GM18519 (cell line): ENCODE measurements around the gene MGAT5B.
"Not testable (repeated sequence)": the region's sequence is repeated elsewhere in the genome, so short reads cannot be mapped to it uniquely, and the experiment has no call there.

Experiments
- ATAC-seq: cut with Tn5 transposase; IDR thresholded peaks from one replicate; pipeline ENCODE4 v1.9.1; 2021; ENCODE audit warnings: mild to moderate bottlenecking, moderate library complexity; ENCODE audit not compliant: unreplicated experiment, low FRiP score

MGAT5B gene

DNA sequence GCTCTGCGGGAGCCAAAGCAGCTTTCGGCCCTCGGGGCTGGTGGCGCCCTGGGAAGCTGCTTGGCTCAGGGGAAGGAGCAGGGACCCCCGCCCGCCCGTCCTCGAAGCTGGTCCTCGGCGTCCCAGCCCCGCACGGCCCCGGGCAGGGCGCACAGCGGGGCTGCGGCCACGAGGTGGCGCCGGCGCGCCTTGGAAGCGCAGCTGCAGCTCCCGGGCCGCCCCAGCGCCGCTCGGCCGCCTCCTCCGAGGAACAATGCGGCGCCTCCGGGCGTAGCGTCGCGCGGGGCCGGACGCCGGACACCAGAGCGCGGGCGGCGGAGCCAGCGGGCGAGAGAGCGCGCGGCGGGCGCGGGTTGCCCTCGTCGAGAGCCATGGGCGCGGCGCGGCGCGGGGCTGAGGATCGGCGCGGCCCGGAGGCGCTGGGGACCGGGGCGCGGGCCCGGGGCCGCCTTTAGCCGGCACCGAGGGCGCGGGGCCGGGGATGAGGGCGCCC is at the start of gene MGAT5B:
MGAT5B (plus strand) TSS at position 229 of the 493 bp plus-strand sequence. CDS start 626 bp downstream, outside the sequence.
- ATAC-seq, result no peak

- no peak for ATAC-seq
These were observed 48.2 kb upstream of the MGAT5B start for GRCh38 chr17:76820039-76820438.

DNA sequence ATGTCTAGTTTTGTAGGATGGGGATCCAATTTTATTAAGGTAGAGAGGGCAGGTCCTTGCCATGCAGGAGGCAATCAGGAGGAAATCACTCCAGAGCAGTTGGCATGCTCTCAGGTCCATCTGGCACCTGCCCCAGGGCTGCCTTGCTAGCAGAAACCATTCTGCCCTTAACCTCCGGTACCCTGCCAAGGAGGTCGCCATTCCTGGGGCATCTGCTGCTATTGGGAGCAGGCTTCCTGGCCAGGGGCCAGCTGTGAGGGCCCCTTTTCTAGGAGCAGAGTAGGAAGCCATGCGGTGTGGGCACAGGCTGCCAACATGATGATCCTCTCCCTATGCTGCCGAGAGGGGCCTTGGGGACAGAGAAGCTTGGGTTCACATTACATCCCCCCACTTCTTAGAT is 47.6 kb upstream of the MGAT5B start:
- no peak for ATAC-seq

- no peak for ATAC-seq
These were observed 45.9 kb upstream of the MGAT5B start for GRCh38 chr17:76822184-76822778.

- ATAC-seq, result no peak
These were observed 44.1 kb upstream of the MGAT5B start for GRCh38 chr17:76824093-76824492.

GRCh38 chr17:76826330-76827068 is 41.7 kb upstream of the MGAT5B start:
- no peak for ATAC-seq

DNA sequence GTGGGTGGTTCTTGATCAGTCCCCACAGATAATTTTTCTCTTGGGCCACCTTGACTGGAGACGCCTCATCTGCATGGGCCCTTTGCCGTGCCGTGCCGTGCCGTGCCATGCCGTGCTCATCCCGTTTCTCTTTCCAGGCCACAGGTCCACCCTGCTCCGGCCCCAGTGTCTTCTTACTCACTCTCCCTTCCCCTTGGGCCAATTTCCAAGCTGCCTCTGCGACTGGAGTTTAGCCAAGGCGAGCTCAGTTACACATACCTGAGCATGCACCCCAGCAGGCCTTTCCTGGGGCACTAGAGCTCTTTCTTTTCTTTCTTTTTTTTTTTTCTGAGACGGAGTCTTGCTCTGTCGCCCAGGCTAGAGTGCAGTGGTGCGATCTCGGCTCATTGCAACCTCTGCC is 40.5 kb upstream of the MGAT5B start:
- ATAC-seq, result no peak

DNA sequence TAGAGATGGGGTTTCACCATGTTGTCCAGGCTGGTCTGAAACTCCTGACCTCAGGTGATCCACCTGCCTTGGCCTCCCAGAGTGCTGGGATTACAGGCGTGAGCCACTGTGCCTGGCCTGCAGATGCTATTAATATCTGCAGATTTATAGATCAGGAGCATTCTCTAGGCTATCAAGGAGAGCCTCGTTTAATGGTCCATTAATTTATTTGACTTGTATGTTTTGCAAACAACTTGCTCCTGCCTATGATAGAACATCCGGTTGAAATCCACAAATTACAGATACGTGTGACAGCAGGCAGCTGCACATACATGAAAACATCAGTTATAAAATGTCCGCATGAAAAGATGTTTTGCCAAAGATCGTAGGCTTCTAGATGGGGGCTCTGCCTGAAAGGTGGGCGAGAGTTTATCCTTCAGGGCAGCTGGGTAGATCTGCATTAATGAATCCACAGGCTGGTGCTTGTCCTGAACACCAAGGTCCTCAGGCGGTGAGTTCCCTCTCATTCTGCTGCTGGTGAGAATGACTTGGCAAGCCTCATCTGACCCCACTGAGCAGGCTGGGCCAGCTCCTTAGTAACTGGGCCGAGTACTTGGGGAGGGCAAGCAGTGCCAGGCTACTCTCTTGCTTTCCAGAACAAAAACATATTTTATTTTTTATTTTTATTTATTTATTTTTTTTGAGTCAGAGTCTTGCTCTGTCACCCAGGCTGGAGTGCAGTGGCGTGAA is 37.1 kb upstream of the MGAT5B start:
- ATAC-seq, result no peak

DNA sequence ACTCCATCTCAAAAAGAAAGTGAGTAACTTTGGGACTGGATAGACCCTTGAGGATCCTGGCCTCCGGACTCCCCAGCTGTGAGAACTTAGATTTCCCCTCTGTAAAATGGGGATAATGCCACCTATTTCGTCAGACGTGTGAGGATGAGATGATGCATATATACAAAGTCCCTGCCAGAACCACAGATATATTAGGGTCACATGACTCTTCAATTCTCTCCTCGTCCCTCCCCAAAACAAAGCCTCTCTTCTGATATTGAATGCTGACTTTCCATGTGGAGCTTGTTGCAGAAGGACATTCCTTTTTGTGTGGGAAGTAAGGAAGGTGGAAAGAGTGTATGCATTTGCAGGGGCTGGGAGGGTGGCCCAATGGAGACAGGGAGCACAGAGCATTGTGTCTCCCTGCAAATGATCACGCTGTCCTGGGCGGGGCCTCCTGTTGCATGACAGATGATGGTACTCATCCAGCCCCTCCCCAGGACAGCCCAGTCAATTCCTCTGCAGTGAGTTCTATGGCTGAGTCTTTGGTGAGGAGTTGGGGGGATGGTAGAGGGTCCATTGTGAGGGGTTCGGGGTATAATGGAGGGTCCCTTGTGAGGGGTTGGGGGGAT is 35.1 kb upstream of the MGAT5B start:
- no peak for ATAC-seq

DNA sequence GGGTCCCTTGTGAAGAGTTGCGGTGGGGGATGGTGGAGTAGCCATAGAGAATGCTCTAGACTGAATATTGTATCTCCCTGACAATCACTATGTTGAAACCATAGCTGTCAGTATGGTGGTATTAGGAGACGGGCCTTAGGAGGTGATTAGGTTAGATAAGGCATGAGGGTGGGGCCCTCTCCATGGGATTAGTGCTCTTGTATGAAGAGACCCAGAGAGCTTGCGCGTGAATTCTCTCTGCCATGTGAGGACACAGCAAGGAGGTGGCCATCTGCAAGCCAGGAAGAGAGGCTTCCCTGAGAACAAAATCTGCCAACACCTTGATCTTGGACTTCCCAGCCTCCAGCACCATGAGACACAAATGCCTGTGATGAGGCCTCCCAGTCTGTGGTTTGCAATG is 34.5 kb upstream of the MGAT5B start:
- ATAC-seq, result no peak

DNA sequence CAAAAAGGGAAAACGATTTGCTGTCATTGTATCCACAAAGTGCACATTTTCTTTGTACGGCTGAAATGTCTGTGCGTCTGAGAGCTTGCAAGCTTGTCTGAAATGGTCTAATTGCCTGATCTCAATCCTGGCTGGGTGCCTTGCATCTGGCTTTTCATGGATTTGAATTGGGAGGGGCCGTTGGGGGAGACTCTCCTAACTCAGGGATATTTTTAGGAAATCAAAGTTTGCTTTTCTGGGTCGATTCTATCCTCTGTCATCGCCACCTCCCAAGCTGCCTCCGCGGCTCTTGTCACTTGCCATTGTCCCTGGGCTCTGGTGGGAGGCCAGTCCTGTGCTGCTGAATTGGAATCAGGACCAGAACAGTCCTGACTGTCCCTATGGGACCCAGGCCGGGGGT is 33.3 kb upstream of the MGAT5B start:
- no peak for ATAC-seq

GRCh38 chr17:76840443-76840767 is 27.8 kb upstream of the MGAT5B start:
- ATAC-seq, result no peak

- ATAC-seq, result no peak
These were observed 27.1 kb upstream of the MGAT5B start for GRCh38 chr17:76840884-76841775.

- ATAC-seq, result no peak
These were observed 26.3 kb upstream of the MGAT5B start for GRCh38 chr17:76841776-76842405.

DNA sequence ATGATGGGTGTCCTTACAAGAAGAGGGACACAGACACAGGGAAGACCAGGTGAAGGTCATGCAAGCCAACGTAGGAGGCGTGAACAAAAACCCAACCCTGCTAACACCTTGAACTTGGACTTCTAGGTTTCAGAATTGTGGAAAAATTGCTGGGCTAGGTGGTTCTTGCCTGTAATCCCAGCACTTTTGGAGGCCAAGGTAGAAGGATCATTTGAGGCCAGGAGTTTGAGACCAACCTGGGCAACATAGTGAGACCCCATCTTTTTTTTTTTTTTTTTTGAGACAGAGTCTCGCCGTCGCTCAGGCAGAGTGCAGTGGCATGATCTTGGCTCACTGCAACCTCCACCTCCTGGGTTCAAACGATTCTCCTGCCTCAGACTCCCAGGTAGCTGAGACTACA is 25.1 kb upstream of the MGAT5B start:
- ATAC-seq, result not testable (repeated sequence)

GRCh38 chr17:76843703-76844484 is 24.3 kb upstream of the MGAT5B start:
- ATAC-seq, result no peak

DNA sequence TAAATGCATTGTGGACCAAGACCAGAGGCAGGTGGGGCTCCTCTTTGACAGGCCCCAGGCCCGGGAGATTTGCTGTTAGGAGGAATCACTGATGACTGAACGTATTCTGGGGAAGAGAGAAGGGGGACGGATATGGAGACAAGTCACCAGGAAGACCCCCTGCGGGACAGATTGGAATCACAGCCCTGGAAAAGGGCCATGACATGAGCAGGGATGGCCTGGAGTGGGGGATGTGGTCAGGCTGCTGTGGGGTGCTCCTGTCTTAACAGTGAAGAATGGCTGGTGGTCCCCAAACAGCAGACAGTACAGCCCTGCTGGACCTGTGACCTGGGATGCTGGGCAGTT is 23.7 kb upstream of the MGAT5B start:
- no peak for ATAC-seq

DNA sequence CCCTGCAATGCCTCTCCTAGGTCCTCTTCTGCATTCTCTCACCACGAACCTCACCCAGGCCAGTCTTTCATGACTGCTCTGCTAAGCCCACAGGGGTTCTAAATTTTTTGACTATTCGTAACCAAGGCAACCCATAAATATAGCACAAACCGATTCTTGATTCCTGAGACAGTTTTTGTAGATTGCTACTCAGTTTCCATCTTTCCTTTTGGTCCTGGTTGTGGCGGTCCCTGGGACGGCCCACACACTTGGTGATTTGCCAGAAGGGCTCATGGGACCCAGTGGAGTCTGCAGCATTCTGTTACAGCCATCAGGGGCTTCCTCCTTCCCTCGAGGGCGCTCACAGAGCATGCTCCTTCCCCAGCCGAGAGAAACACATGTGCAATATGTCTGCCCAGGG is 23.4 kb upstream of the MGAT5B start:
- ATAC-seq, result no peak

GRCh38 chr17:76845541-76846017 is 22.6 kb upstream of the MGAT5B start:
- ATAC-seq, result no peak
